Adipocyte (in vitro differentiated cells): Measurements from ENCODE around the gene AKAP17A.

ENCODE experiments used
- DNase-seq: peaks from one replicate; pipeline ENCODE4 v3.0.0-alpha.2; 2015; ENCODE audit warnings: low read depth
- H3K27me3 ChIP-seq: replicated peaks from 2 replicates; pipeline ENCODE4 v1.7.0; 2013; ENCODE audit warnings: mild to moderate bottlenecking, low read length, moderate library complexity; ENCODE audit not compliant: control insufficient read depth, insufficient read depth
- H3K36me3 ChIP-seq: 2 replicates; pipeline ENCODE4 v1.7.0; 2013; ENCODE audit warnings: low read length, mild to moderate bottlenecking, moderate library complexity; ENCODE audit not compliant: control insufficient read depth, insufficient read depth, severe bottlenecking
- H3K4me1 ChIP-seq: 2 replicates; pipeline ENCODE4 v1.7.0; 2013; ENCODE audit warnings: mild to moderate bottlenecking, low read length, moderate library complexity; ENCODE audit not compliant: control insufficient read depth, insufficient read depth
- H3K4me3 ChIP-seq: 2 replicates; pipeline ENCODE4 v1.7.0; 2013; ENCODE audit warnings: mild to moderate bottlenecking, low read length, moderate library complexity
- H3K9ac ChIP-seq: 2 replicates; pipeline ENCODE4 v1.7.0; 2013; ENCODE audit warnings: mild to moderate bottlenecking, low read length, moderate library complexity
- H3K9me3 ChIP-seq: 2 replicates; pipeline ENCODE4 v1.7.0; 2013; ENCODE audit warnings: mild to moderate bottlenecking, low read length, moderate library complexity; ENCODE audit not compliant: control insufficient read depth

The AKAP17A gene

DNA sequence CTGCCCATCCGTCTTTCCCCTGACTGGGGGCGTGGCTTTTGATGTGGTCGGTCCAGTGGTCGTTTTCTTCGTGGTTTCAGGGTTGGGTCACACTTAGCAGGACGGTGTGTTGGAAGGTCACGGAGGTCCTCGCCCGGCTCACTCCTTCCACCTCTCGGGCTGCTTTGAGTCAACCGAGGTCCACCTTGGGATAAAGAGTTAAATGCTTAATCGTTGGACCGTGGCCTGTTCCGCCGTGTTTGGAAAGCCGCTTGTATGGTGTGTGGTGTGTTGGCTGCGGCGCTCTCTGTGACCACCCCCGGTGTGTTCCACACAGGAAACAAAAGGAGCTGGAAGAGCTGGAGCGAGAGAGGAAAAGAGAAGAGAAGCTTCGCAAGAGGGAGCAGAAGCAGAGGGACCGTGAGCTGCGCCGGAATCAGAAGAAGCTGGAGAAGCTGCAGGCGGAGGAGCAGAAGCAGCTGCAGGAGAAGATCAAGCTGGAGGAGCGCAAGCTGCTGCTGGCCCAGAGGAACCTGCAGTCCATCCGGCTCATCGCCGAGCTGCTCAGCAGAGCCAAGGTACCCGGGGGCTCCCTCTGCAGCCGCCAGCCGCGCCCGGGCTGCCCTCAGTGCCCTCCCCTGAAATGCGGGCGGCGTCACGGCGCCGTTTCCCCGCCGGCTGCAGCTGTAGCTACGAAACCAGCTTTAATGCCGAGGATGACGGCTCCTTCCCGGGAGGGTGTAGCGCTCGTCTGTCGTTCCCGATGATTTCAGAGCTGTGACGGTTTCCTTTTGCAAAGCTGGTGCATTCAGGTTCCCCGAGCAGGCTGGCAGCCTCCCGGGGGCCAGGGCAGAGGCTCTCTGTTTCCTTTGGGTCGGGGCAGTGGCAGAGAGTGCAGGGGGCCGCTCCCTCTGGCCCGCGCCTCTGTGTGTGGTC is 7.7 kb downstream of the AKAP17A start:
- no peak for DNase-seq
- Histone ChIP-seq H3K4me3 (no peak overlapping the region), H3K27me3 (no peaks in the 10 kb centered on the region), H3K9ac (no peak overlapping the region), H3K4me1 (no peaks in the 10 kb centered on the region), H3K36me3 (peaks cover 90% of the 10 kb centered on the region), H3K9me3 (no peaks in the 10 kb centered on the region)

DNA sequence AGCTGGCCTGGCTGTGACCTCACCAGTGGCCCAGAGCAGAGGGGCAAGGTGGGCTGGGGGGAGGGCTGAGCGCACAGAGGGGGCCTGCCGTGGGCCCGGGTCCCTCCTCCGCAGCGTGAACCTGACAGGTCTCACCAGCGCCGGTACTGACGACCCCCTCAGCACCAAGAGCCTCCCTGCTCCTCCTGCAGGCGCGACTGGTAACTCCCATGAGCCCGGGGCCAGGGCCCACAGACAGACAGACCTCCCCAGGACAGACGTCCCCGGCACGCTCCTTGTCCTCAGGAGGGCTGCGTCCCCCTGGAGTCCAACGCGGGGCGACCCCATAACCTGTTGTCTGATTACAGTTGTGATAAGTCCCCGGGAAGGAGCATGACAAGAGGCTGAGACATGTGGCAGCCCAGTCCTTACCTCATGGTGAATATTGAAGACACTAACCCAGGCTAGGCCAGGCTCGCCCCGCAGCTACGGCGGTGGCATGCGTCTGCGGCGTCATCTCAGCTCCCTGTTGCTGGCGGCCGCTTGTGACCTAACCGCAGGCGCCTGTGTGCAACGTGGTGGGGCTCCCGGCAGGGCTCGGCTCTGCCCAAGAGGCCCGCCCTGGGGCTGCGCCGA is 8.5 kb downstream of the AKAP17A start:
- Histone ChIP-seq H3K9ac (no peak overlapping the region), H3K9me3 (no peaks in the 10 kb centered on the region), H3K4me1 (no peaks in the 10 kb centered on the region), H3K27me3 (no peaks in the 10 kb centered on the region), H3K4me3 (no peak overlapping the region), H3K36me3 (peaks cover 84% of the 10 kb centered on the region)
- no peak for DNase-seq

DNA sequence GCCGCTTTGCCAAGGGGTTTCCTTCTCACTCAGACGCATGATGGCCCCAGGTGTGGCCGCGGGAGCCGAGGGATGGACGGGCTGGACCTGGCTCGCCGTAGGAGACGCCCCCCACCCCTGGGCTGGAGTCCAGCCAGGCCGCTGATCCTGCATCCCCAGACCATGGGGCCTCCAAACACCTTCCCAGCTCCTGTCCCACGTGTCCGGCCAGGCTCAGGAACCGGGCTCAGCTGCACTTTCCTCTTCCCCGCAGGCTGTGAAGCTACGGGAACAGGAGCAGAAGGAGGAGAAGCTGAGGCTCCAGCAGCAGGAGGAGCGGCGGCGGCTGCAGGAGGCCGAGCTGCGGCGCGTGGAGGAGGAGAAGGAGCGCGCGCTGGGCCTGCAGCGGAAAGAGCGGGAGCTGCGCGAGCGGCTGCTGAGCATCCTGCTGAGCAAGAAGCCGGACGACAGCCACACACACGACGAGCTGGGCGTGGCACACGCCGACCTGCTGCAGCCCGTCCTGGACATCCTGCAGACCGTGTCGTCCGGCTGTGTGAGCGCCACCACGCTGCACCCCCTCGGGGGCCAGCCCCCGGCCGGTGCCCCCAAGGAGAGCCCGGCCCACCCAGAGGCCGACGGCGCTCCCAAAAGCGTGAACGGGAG is 9.1 kb downstream of the AKAP17A start:
- H3K27me3 ChIP-seq, result no peaks in the 10 kb centered on the region
- no peak for DNase-seq
- no peak overlapping the region for H3K4me3 ChIP-seq
- no peaks in the 10 kb centered on the region for H3K4me1 ChIP-seq
- H3K9ac ChIP-seq, result no peak overlapping the region
- H3K9me3 ChIP-seq, result no peaks in the 10 kb centered on the region
- H3K36me3 ChIP-seq, result peaks cover 77% of the 10 kb centered on the region

DNA sequence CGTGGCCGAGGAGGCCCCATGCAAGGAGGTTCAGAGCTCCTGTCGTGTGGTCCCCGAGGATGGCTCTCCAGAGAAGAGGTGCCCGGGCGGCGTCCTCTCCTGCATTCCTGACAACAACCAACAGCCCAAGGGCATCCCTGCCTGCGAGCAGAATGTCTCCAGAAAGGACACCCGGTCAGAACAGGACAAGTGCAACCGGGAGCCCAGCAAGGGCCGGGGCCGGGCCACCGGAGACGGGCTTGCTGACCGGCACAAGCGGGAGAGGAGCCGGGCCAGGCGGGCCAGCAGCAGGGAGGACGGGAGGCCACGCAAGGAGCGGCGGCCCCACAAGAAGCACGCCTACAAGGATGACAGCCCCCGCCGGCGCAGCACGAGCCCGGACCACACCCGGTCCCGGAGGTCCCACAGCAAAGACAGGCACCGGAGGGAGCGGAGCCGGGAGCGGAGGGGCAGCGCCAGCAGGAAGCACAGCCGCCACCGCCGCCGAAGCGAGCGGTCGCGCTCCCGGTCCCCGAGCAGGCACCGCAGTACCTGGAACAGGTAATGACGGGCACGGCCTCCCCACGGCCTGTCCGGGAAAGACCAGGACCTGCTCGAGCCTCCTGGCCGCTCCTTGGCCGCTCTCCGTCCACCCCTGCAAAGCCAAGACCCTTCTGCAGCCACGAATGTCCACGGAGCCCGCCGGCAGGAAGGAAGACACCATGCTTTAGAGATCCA is 9.8 kb downstream of the AKAP17A start:
- Histone ChIP-seq H3K4me1 (no peaks in the 10 kb centered on the region), H3K4me3 (no peak overlapping the region), H3K9me3 (no peaks in the 10 kb centered on the region), H3K9ac (no peak overlapping the region), H3K27me3 (no peaks in the 10 kb centered on the region), H3K36me3 (peaks cover 71% of the 10 kb centered on the region)
- no peak for DNase-seq

DNA sequence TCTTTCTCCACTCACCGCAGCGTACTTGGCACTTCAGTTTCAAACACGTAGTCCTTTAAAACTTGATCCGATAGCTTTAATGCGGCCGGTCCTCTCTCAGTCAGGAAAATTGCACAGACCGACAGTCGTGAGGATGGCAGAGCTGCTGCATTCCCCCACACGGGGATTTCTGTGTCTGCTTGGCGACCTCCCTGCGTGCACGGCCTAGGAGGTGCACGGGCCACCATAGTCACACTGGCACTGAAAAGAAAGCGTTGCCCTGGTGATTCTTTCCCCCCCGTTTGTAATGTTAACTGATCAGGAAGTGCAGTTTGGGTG is 10.3 kb downstream of the AKAP17A start:
- Histone ChIP-seq H3K4me1 (no peaks in the 10 kb centered on the region), H3K27me3 (no peaks in the 10 kb centered on the region), H3K36me3 (peaks cover 67% of the 10 kb centered on the region), H3K9me3 (no peaks in the 10 kb centered on the region), H3K9ac (no peak overlapping the region), H3K4me3 (no peak overlapping the region)
- no peak for DNase-seq

DNA sequence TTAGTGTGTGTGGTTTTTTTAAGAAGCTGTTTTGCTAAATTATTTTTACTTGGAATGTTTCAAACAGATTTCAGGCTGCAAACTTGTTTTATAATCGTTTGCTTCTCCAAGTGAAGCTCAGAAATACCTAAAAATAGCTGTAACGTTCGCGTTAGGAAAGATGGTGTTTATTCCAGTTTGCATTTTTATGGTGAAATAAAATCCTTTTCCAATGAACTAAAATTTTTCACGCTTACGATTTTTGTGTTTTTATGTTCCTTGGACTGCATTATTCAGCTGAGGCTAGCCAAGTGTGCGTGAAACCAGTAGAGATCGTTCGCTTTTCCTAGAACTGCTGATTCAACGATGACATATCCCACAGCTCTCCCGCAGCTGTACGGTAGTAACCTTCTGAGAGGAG is 10.9 kb downstream of the AKAP17A start:
- H3K4me3 ChIP-seq, result no peak overlapping the region
- peaks cover 61% of the 10 kb centered on the region for H3K36me3 ChIP-seq
- no peak for DNase-seq
- H3K9ac ChIP-seq, result no peak overlapping the region
- no peaks in the 10 kb centered on the region for H3K27me3 ChIP-seq
- no peaks in the 10 kb centered on the region for H3K9me3 ChIP-seq
- no peaks in the 10 kb centered on the region for H3K4me1 ChIP-seq

DNA sequence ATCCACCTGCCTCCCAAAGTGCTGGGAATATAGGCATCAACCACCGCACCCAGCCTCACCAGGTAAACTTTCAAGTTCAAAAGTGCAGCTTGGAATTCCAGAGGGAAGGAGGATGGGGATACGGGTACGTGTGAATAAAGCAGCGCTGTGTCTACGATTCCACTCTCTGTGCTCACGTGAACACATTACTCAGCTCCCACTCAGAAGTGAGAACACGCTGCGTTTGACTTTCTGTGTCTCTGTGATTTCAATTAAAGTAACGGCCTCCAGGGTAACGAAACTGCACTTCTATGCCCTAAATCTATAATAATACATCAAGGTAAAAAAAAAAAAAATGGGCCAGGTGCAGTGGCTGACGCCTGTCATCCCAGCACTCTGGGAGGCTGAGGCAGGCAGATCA is 15.1 kb downstream of the AKAP17A start:
- Histone ChIP-seq H3K36me3 (peaks cover 19% of the 10 kb centered on the region), H3K9me3 (no peaks in the 10 kb centered on the region), H3K9ac (no peak overlapping the region), H3K27me3 (no peaks in the 10 kb centered on the region), H3K4me3 (no peak overlapping the region), H3K4me1 (no peaks in the 10 kb centered on the region)
- no peak for DNase-seq

DNA sequence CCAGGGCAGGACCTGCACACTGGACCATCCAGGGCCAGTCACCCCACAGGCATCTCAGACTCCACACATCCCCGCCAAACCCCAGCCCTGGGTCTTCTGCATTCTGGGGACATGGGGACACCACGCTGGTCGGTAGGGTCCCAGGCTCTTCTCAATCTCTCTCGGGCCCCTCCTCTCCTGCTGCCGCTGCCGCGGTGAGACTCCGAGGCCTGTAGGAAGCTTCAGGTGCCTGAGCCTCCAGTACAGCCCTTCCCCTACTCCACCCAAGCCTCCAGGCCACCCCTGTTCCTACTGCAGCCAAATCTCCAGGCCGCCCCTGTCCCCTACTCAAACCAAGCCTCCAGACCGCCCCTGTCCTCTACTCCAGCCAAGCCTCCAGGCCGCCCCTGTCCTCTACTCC is 17.9 kb downstream of the AKAP17A start:
- no peaks in the 10 kb centered on the region for H3K27me3 ChIP-seq
- DNase-seq, result no peak
- no peaks in the 10 kb centered on the region for H3K4me1 ChIP-seq

DNA sequence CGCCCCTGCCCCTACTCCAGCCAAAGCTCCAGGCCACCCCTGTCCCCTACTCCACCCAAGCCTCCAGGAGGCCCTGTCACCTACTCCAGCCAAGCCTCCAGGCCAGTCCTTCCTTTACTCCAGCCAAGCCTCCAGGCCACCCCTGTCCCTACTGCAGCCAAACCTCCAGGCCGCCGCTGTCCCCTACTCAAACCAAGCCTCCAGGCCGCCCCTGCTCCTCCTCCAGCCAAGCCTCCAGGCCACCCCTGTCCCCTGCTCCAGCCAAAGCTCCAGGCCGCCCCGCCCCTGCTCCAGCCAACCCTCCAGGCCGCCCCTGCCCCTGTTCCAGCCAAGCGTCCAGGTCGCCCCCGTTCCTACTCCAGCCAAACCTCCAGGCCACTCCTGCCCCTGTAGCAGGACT is 18.4 kb downstream of the AKAP17A start:
- Histone ChIP-seq H3K36me3 (no peaks in the 10 kb centered on the region), H3K9me3 (no peaks in the 10 kb centered on the region), H3K27me3 (no peaks in the 10 kb centered on the region), H3K4me1 (no peaks in the 10 kb centered on the region), H3K4me3 (no peak overlapping the region), H3K9ac (no peak overlapping the region)
- DNase-seq, result no peak

More for the DNA sequence above, 17.9 kb downstream of the AKAP17A start:
- Histone ChIP-seq H3K9ac (no peak overlapping the region), H3K4me3 (no peak overlapping the region), H3K36me3 (no peaks in the 10 kb centered on the region), H3K9me3 (no peaks in the 10 kb centered on the region)

DNA sequence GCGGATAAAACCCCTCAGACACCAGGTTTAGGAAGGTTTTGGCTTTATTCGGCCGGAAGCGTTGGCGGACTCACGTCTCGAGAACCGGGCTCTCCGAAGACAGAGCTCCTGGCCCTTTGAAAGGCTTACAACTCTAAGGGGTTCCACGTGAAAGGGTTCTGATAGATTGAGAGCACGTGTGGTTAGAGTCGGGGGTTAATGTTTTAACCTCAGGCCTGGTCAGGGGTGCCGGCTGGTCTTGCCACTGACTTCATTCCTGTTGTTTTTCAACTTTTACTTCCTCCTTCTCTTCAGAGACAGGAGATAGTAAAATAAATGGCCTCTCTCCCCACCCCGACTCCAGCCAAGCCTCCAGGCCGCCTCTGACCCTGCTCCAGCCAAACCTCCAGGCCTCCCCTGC is 18.8 kb downstream of the AKAP17A start:
- no peak for DNase-seq
- Histone ChIP-seq H3K9me3 (no peaks in the 10 kb centered on the region), H3K4me1 (no peaks in the 10 kb centered on the region), H3K9ac (no peak overlapping the region), H3K4me3 (no peak overlapping the region), H3K27me3 (no peaks in the 10 kb centered on the region), H3K36me3 (no peaks in the 10 kb centered on the region)

DNA sequence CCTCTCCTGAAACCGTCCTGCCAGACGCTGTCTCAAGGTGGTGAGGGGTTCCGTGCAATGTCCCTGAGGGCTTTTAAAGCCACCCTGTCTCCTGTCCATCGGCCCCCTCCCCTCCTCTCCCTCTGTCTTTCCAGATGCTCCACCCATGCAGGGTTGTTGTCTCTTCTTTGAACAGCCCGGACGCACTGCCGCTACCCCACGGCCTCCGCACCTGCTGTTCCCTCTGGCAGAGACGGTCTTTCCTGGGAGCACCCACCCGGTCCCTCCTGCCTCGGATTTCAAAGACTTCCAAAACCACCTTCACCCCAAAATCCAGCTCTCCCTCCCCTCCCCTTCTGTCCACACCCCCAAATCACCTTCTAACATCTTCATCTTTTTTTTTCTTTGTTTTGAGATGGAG is 19.3 kb downstream of the AKAP17A start:
- no peak overlapping the region for H3K9ac ChIP-seq
- no peaks in the 10 kb centered on the region for H3K27me3 ChIP-seq
- H3K9me3 ChIP-seq, result no peaks in the 10 kb centered on the region
- H3K4me1 ChIP-seq, result no peaks in the 10 kb centered on the region
- H3K36me3 ChIP-seq, result no peaks in the 10 kb centered on the region
- DNase-seq, result no peak
- H3K4me3 ChIP-seq, result no peak overlapping the region
